B cell (primary cell): ENCODE measurements around the gene ZNF683. TPM values are rescaled to one million over a fixed set of nuclear protein-coding genes. Genes with fewer than 3 reads are reported as not detected.

Experiments used
- ATAC-seq: fragments of 200-7000 bp; cut with Tn5 transposase; one replicate; pipeline ENCODE4 v1.10.0; 2021; ENCODE audit warnings: low read depth, mild to moderate bottlenecking, moderate number of reproducible peaks, moderate library complexity
- CTCF ChIA-PET: fragments of 350-600 bp; sonication (Branson Sonifier 250); formaldehyde crosslinking; loops from one replicate; lab custom pipeline; 2021; ENCODE audit warnings: antibody characterized with exemption, inconsistent platforms; lab: Charles Lee
- POLR2A ChIA-PET: fragments of 350-600 bp; sonication (Branson Sonifier 250); formaldehyde crosslinking; loops from one replicate; lab custom pipeline; 2021; ENCODE audit warnings: antibody characterized with exemption; lab: Charles Lee
- DNase-seq: peaks from one replicate; pipeline ENCODE4 v3.0.0; 2013
- H2AFZ ChIP-seq: 2 replicates; pipeline ENCODE4 v1.6.1; 2012; ENCODE audit warnings: mild to moderate bottlenecking, low read depth, low read length; ENCODE audit not compliant: insufficient read depth, poor library complexity, severe bottlenecking
- H3K27ac ChIP-seq, 2 donors: 1 replicate in 1 of 2; 2 replicates in 1 of 2; pipeline ENCODE4 v1.5.1; 2012 to 2013; ENCODE audit warnings: low read length in 2 of 2, mild to moderate bottlenecking in 2 of 2, moderate library complexity in 1 of 2
- H3K27me3 ChIP-seq, 4 experiments: fragments of 200-600 bp in 1 of 4; sonication (generic) in 1 of 4; replicated peaks in 1 of 4; 1 replicate in 2 of 4; 2 replicates in 2 of 4; pipeline versions ENCODE4 v1.6.1 to v1.7.0; 2013 to 2016; ENCODE audit warnings: low read length in 3 of 4, mild to moderate bottlenecking in 2 of 4, mixed read lengths in 1 of 4, moderate library complexity in 1 of 4; ENCODE audit not compliant: insufficient read depth in 4 of 4, control insufficient read depth in 3 of 4; ENCODE audit errors: control extremely low read depth in 1 of 4
- H3K36me3 ChIP-seq, 2 experiments: replicated peaks in 1 of 2; 1 replicate in 1 of 2; 2 replicates in 1 of 2; pipeline versions ENCODE4 v1.6.1 to v1.7.1; 2013; ENCODE audit warnings: low read length in 1 of 2; ENCODE audit not compliant: insufficient read depth in 2 of 2, control insufficient read depth in 1 of 2; ENCODE audit errors: control extremely low read depth in 1 of 2, extremely low read depth in 1 of 2
- H3K4me1 ChIP-seq, 2 donors: fragments of 200-600 bp in 1 of 2; sonication (generic) in 1 of 2; 1 replicate in 1 of 2; 2 replicates in 1 of 2; pipeline versions ENCODE4 v1.5.1 to v1.6.1; 2013 to 2017; ENCODE audit warnings: low read length in 2 of 2; ENCODE audit not compliant: control insufficient read depth in 2 of 2, insufficient read depth in 2 of 2
- H3K4me2 ChIP-seq: replicated peaks from 2 replicates; pipeline ENCODE3; 2012; ENCODE audit warnings: mild to moderate bottlenecking, low read depth, low read length; ENCODE audit not compliant: poor library complexity, severe bottlenecking
- H3K4me3 ChIP-seq, 5 experiments: fragments of 200-600 bp in 1 of 5; sonication (generic) in 1 of 5; 1 replicate in 3 of 5; 2 replicates in 2 of 5; pipeline versions ENCODE4 v1.5.1 to v1.7.0; 2011 to 2016; ENCODE audit warnings: low read length in 4 of 5, mild to moderate bottlenecking in 4 of 5, low read depth in 2 of 5, control low read depth in 1 of 5, moderate library complexity in 1 of 5; ENCODE audit not compliant: insufficient read depth in 1 of 5; ENCODE audit errors: control extremely low read depth in 1 of 5, extremely low read depth in 1 of 5
- H3K79me2 ChIP-seq: fragments of 200-600 bp; sonication (generic); one replicate; pipeline ENCODE4 v1.6.0; 2016; ENCODE audit warnings: low read length; ENCODE audit not compliant: control insufficient read depth, insufficient read depth
- H3K9ac ChIP-seq: fragments of 200-600 bp; sonication (generic); 2 replicates; pipeline ENCODE4 v1.6.1; 2017; ENCODE audit warnings: mild to moderate bottlenecking, low read length, moderate library complexity
- H3K9me3 ChIP-seq, 3 donors: one replicate each; pipeline versions ENCODE4 v1.6.1 to v1.7.1; 2013; ENCODE audit warnings: low read length in 2 of 3; ENCODE audit not compliant: control insufficient read depth in 2 of 3, insufficient read depth in 1 of 3; ENCODE audit errors: control extremely low read depth in 1 of 3
- H4K20me1 ChIP-seq: 2 replicates; pipeline ENCODE4 v1.6.0; 2012; ENCODE audit warnings: mild to moderate bottlenecking, low read length; ENCODE audit not compliant: insufficient read depth, control insufficient read depth, poor library complexity, severe bottlenecking
- H3K27ac Mint-ChIP-seq: one replicate; pipeline ENCODE4 v1.8.0; 2021; ENCODE audit warnings: mixed read lengths
- H3K27me3 Mint-ChIP-seq: one replicate; pipeline ENCODE4 v1.8.0; 2021; ENCODE audit warnings: mixed read lengths
- H3K4me1 Mint-ChIP-seq: one replicate; pipeline ENCODE4 v1.8.0; 2021; ENCODE audit warnings: mixed read lengths
- H3K4me3 Mint-ChIP-seq: one replicate; pipeline ENCODE4 v1.8.0; 2021; ENCODE audit warnings: mixed read lengths
- H3K9me3 Mint-ChIP-seq: one replicate; pipeline ENCODE4 v1.8.0; 2022; ENCODE audit warnings: mixed read lengths; ENCODE audit not compliant: insufficient read depth
- EZH2 ChIP-seq: IDR thresholded peaks from 2 replicates; pipeline ENCODE4 v1.6.1; 2012; ENCODE audit warnings: borderline replicate concordance, low read depth, mild to moderate bottlenecking, moderate library complexity, low read length; ENCODE audit not compliant: insufficient read depth, poor library complexity, severe bottlenecking
- WGBS: methylation state at CpG from one replicate; pipeline ENCODE4 v1.1.5; 2013; ENCODE audit warnings: missing lambda C conversion rate; ENCODE audit not compliant: insufficient coverage; 5-methylcytosine and 5-hydroxymethylcytosine counted together
- intact Hi-C: fragments of 100-400 bp; cut with micrococcal nuclease; formaldehyde crosslinking; loops from one replicate; pipeline ENCODE4 v1.10.0; 2022
- polyA plus RNA-seq: library from polyadenylated mRNA; depleted of rRNA; stranded (reverse); fragments of >200 nt; gene quantifications from 2 replicates; pipeline ENCODE4 v1.2.3, GENCODE V29; 2012
- total RNA-seq, 2 donors: library from RNA; stranded (reverse); fragments of 120-200 nt in 1 of 2; gene quantifications; 1 replicate in 1 of 2; 2 replicates in 1 of 2; pipeline versions ENCODE4 v1.2.3 to v1.2.4, GENCODE V29; 2013 to 2022
- TF ChIP-seq, protein P1 (sequence below): fragments of 200-600 bp; IDR thresholded peaks from one replicate; pipeline ENCODE4 v1.8.0; 2022; ENCODE audit warnings: antibody characterized with exemption, mild to moderate bottlenecking

ZNF683 gene
- total and polyA plus RNA-seq, 2 donors (not counting 1 experiment from before 2014, with no cell fraction given): 0.45 to 0.67 TPM

DNA sequence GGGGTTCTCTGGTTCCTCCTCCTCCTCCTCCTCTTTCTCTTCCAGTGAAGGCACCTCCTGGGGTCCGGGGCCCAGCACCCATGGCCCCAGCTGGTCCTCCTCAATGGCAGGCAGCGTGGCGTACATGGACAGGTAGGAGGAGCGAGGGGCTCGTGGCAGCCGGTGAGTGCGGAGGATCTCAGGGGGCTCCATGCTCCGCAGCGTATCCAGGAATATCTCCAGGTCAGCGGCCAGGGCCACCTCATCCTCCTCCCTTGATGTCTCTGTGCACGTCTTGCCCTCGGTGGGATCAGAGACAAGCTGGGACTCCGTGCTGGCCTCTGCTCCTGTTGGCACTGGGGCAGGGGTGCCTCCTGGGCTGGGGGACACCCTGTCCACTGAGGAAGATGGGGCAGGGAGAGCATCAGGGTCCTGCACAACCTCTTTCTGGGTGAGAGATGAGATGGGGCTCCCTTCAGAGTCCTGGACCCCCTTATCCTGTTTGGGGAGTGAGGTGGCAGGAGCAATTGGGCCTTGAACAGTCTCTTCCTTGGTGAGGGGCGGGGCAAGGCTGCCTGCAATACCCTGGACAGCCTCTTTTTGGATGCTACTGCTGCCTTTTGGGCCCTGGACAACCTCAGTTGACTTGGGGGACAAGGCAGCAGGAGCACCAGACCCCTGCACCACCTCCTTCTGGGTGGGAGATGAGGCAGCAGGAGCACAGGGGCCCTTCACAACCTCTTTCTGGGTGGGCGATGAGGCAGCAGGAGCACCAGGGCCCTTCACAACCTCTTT is 28.2 kb downstream of the ZNF683 start:
- H3K79me2 ChIP-seq: no peaks in the 10 kb centered on the region
- Mint-ChIP-seq H3K27ac (no peak overlapping the region), H3K27me3 (no peaks in the 10 kb centered on the region), H3K4me1 (no peaks in the 10 kb centered on the region), H3K4me3 (no peak overlapping the region), H3K9me3 (no peaks in the 10 kb centered on the region)
- 91% methylated on average over 14 of the region's 15 CpGs for WGBS
- intact Hi-C loops: no loop called here
- ChIA-PET CTCF (no interaction called here), POLR2A (interaction anchor here (0.6 kb wide), 1 partner anchor 16 kb away, joined by 3 read pairs; no protein-coding TSS in a partner anchor)
- H3K9ac ChIP-seq: no peak overlapping the region
- ATAC-seq (no peak), DNase-seq (no peak)
- no peaks in the 10 kb centered on the region for H3K27me3 ChIP-seq
- H4K20me1 ChIP-seq: no peaks in the 10 kb centered on the region
- no peak overlapping the region for H3K4me2 ChIP-seq
- H3K9me3 ChIP-seq: no peaks in the 10 kb centered on the region
- H3K4me1 ChIP-seq: no peaks in the 10 kb centered on the region
- no peak overlapping the region for H3K27ac ChIP-seq
- H2AFZ ChIP-seq: no peak overlapping the region
- TF ChIP-seq, protein P1, sequence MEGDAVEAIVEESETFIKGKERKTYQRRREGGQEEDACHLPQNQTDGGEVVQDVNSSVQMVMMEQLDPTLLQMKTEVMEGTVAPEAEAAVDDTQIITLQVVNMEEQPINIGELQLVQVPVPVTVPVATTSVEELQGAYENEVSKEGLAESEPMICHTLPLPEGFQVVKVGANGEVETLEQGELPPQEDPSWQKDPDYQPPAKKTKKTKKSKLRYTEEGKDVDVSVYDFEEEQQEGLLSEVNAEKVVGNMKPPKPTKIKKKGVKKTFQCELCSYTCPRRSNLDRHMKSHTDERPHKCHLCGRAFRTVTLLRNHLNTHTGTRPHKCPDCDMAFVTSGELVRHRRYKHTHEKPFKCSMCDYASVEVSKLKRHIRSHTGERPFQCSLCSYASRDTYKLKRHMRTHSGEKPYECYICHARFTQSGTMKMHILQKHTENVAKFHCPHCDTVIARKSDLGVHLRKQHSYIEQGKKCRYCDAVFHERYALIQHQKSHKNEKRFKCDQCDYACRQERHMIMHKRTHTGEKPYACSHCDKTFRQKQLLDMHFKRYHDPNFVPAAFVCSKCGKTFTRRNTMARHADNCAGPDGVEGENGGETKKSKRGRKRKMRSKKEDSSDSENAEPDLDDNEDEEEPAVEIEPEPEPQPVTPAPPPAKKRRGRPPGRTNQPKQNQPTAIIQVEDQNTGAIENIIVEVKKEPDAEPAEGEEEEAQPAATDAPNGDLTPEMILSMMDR: no peak
- TF ChIP-seq EZH2: no peak
- H3K36me3 ChIP-seq: no peaks in the 10 kb centered on the region
- no peak overlapping the region for H3K4me3 ChIP-seq

DNA sequence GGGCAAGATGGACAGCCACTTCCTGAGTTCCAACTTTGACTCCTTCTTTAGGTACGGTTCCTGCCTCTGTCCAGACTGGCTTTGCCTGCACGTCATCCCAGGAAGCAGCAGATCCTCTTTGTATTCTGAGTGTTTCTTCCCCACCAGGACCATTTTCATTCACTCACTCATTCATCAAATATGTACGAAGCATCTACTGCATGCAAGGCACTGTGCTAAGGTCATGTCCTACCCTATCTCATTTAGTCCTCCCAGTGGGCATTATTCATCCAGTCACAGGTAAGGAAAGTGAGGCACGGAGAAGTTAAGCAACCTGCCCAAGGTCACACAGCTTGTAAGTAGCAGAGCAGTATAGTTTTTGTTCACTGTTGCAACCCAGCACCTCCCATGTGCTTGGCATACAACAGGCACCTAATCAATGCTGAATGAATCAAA is 32.5 kb downstream of the ZNF683 start:
- Mint-ChIP-seq H3K27me3 (no peaks in the 10 kb centered on the region), H3K4me3 (no peak overlapping the region), H3K9me3 (no peaks in the 10 kb centered on the region), H3K27ac (no peak overlapping the region), H3K4me1 (peaks cover 10% of the 10 kb centered on the region)
- Histone ChIP-seq H3K79me2 (no peaks in the 10 kb centered on the region), H3K4me3 (no peak overlapping the region), H2AFZ (no peak overlapping the region), H3K9me3 (no peaks in the 10 kb centered on the region), H3K4me2 (no peak overlapping the region), H3K27ac (no peak overlapping the region), H3K9ac (no peak overlapping the region), H3K36me3 (no peaks in the 10 kb centered on the region), H3K4me1 (peaks cover 8 to 13% of the 10 kb centered on the region in 2 donors), H4K20me1 (no peaks in the 10 kb centered on the region), H3K27me3 (no peaks in the 10 kb centered on the region)
- intact Hi-C loops: no loop called here
- ChIA-PET CTCF (interaction anchor here (0.7 kb wide), 1 partner anchor 77 kb away, joined by 3 read pairs; no protein-coding TSS in a partner anchor), POLR2A (interaction anchor here (0.7 kb wide), 2 partner anchors 8 to 55 kb away, joined by 3 read pairs; no protein-coding TSS in a partner anchor)
- 82% methylated on average over 3 of the region's 4 CpGs for WGBS
- TF ChIP-seq, protein P1: no peak
- TF ChIP-seq EZH2: no peak
- DNase-seq (no peak), ATAC-seq (no peak)
